Panc1 (cell line): ENCODE results near the gene WDR35. TPM values are rescaled to one million over a fixed set of nuclear protein-coding genes. Genes with fewer than 3 reads are reported as not detected.

Source experiments
- ATAC-seq: fragments of 200-7000 bp; cut with Tn5 transposase; 2 replicates; pipeline ENCODE4 v1.9.1; 2020; ENCODE audit warnings: mild to moderate bottlenecking, moderate library complexity
- BruUV-seq: library from RNA; stranded (reverse); fragments of 400-500 nt; replicated peaks from 2 replicates; lab custom pipeline; 2021; lab: Mats Ljungman, UMichigan
- CTCF ChIA-PET: fragments of 300-600 bp; sonication (Branson Sonifier 250); formaldehyde crosslinking; loops from one replicate; lab custom pipeline; 2022; ENCODE audit warnings: antibody characterized with exemption; lab: Charles Lee
- POLR2A ChIA-PET: fragments of 300-600 bp; sonication (Branson Sonifier 250); formaldehyde crosslinking; loops from one replicate; lab custom pipeline; 2022; ENCODE audit warnings: antibody characterized with exemption; lab: Charles Lee
- DNase-seq: peaks from one replicate; pipeline ENCODE4 v3.0.0-alpha.2; 2010; ENCODE audit warnings: low read depth, low spot score
- H3K27ac ChIP-seq: 2 replicates; pipeline ENCODE4 v1.5.1; 2011; ENCODE audit warnings: mild to moderate bottlenecking, low read length, inconsistent platforms
- H3K27me3 ChIP-seq: fragments of 200-500 bp; sonication (Bioruptor generic); 2 replicates; pipeline ENCODE4 v1.6.0; 2014; ENCODE audit warnings: low read length, inconsistent platforms; ENCODE audit not compliant: control insufficient read depth, insufficient read depth
- H3K36me3 ChIP-seq: fragments of 200-500 bp; sonication (Bioruptor generic); 2 replicates; pipeline ENCODE4 v1.5.1; 2014; ENCODE audit warnings: inconsistent platforms, mild to moderate bottlenecking, low read length, moderate library complexity; ENCODE audit not compliant: control insufficient read depth, insufficient read depth
- H3K4me1 ChIP-seq: 2 replicates; pipeline ENCODE4 v1.5.1; 2011; ENCODE audit warnings: inconsistent platforms, mild to moderate bottlenecking, low read length, moderate library complexity; ENCODE audit not compliant: control insufficient read depth, insufficient read depth
- H3K4me3 ChIP-seq, 2 experiments: 2 replicates each; pipeline ENCODE4 v1.5.1; 2011 to 2012; ENCODE audit warnings: low read depth in 2 of 2, low read length in 2 of 2, mild to moderate bottlenecking in 2 of 2, inconsistent platforms in 1 of 2, moderate library complexity in 1 of 2
- H3K9me3 ChIP-seq: fragments of 200-500 bp; sonication (Bioruptor generic); 2 replicates; pipeline ENCODE4 v1.5.1; 2014; ENCODE audit warnings: low read depth, mild to moderate bottlenecking, inconsistent platforms, low read length, moderate library complexity; ENCODE audit not compliant: control insufficient read depth, insufficient read depth
- POLR2AphosphoS5 ChIP-seq: IDR thresholded peaks from 2 replicates; pipeline ENCODE4 v1.6.1; 2012; ENCODE audit warnings: mild to moderate bottlenecking, low read depth, low read length, moderate library complexity
- SIN3A ChIP-seq: IDR thresholded peaks from 2 replicates; pipeline ENCODE4 v1.6.1; 2012; ENCODE audit warnings: low read depth, mild to moderate bottlenecking, low read length, moderate library complexity, borderline replicate concordance; ENCODE audit not compliant: insufficient read depth
- TCF7L2 ChIP-seq: IDR thresholded peaks from 2 replicates; pipeline ENCODE4 v1.6.1; 2011; ENCODE audit warnings: mild to moderate bottlenecking, low read depth, low read length, inconsistent platforms
- in situ Hi-C: cut with HindIII; loops from 2 replicates; pipeline ENCODE4 v1.10.0; 2016; ENCODE audit warnings: low sequenced_read_pairs, low pct_unique_long_range_greater_than_20kb
- intact Hi-C: fragments of 100-400 bp; cut with micrococcal nuclease; formaldehyde crosslinking; loops from one replicate; pipeline ENCODE4 v1.10.0; 2022; ENCODE audit not compliant: unreplicated experiment
- total RNA-seq: library from RNA; stranded (reverse); gene quantifications from one replicate; pipeline ENCODE4 v1.2.1, GENCODE V29; 2021; ENCODE audit not compliant: unreplicated experiment
- TF ChIP-seq, protein P1 (sequence below): fragments of 450-650 bp; IDR thresholded peaks from 2 replicates; pipeline ENCODE4 v1.5.1; 2017; ENCODE audit warnings: mild to moderate bottlenecking
- TF ChIP-seq, protein P2 (sequence below), 2 experiments: IDR thresholded peaks; 2 replicates each; pipeline ENCODE4 v1.6.1; 2011 to 2012; ENCODE audit warnings: low read depth in 2 of 2, control low read depth in 1 of 2, low read length in 1 of 2, mild to moderate bottlenecking in 1 of 2, moderate library complexity in 1 of 2; ENCODE audit not compliant: insufficient read depth in 1 of 2

Gene WDR35
- total RNA-seq, 1 experiment from 2014 or later = 13.8 TPM

DNA sequence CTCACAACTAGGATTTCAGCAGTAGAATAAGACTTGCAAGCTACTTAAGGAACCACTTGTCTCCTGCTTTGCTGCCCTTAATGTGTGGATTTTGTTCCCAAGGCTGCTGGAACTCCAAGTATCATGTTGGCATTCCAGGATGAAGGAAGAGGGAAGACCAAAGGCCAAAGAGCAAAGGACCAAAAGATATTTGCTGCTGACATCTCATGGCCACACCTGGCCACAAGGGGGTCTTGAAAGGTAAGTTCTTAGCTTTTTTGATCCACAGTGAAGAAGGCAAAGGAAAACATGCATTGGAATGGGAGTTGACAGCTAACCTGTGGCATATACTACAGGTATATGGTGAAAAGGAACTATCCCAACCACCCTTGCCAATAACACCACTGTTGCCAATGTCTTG, 26.4 kb upstream of the WDR35 start:
- TF ChIP-seq POLR2AphosphoS5 (no peak), SIN3A (no peak), TCF7L2 (no peak)
- TF ChIP-seq, protein P1, sequence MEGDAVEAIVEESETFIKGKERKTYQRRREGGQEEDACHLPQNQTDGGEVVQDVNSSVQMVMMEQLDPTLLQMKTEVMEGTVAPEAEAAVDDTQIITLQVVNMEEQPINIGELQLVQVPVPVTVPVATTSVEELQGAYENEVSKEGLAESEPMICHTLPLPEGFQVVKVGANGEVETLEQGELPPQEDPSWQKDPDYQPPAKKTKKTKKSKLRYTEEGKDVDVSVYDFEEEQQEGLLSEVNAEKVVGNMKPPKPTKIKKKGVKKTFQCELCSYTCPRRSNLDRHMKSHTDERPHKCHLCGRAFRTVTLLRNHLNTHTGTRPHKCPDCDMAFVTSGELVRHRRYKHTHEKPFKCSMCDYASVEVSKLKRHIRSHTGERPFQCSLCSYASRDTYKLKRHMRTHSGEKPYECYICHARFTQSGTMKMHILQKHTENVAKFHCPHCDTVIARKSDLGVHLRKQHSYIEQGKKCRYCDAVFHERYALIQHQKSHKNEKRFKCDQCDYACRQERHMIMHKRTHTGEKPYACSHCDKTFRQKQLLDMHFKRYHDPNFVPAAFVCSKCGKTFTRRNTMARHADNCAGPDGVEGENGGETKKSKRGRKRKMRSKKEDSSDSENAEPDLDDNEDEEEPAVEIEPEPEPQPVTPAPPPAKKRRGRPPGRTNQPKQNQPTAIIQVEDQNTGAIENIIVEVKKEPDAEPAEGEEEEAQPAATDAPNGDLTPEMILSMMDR = no peak
- TF ChIP-seq, protein P2, sequence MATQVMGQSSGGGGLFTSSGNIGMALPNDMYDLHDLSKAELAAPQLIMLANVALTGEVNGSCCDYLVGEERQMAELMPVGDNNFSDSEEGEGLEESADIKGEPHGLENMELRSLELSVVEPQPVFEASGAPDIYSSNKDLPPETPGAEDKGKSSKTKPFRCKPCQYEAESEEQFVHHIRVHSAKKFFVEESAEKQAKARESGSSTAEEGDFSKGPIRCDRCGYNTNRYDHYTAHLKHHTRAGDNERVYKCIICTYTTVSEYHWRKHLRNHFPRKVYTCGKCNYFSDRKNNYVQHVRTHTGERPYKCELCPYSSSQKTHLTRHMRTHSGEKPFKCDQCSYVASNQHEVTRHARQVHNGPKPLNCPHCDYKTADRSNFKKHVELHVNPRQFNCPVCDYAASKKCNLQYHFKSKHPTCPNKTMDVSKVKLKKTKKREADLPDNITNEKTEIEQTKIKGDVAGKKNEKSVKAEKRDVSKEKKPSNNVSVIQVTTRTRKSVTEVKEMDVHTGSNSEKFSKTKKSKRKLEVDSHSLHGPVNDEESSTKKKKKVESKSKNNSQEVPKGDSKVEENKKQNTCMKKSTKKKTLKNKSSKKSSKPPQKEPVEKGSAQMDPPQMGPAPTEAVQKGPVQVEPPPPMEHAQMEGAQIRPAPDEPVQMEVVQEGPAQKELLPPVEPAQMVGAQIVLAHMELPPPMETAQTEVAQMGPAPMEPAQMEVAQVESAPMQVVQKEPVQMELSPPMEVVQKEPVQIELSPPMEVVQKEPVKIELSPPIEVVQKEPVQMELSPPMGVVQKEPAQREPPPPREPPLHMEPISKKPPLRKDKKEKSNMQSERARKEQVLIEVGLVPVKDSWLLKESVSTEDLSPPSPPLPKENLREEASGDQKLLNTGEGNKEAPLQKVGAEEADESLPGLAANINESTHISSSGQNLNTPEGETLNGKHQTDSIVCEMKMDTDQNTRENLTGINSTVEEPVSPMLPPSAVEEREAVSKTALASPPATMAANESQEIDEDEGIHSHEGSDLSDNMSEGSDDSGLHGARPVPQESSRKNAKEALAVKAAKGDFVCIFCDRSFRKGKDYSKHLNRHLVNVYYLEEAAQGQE (IDR thresholded peaks at IDR 0.05; ENCODE audit: insufficient read depth in 1 of 2, low read depth in 2 of 2, low read length in 1 of 2) = no peak
- POLR2A ChIA-PET = no interaction called here
- DNase-seq = no peak
- in situ Hi-C loops (no loop called here), intact Hi-C loops (no loop called here)
- Histone ChIP-seq H3K27ac (no peak overlapping the region), H3K4me3 (no peak overlapping the region), H3K4me1 (no peaks in the 10 kb centered on the region), H3K36me3 (no peaks in the 10 kb centered on the region), H3K27me3 (no peaks in the 10 kb centered on the region), H3K9me3 (no peaks in the 10 kb centered on the region)
- no TSS peak for BruUV-seq
- CTCF ChIA-PET = interaction anchor here (0.7 to 0.8 kb wide), 3 partner anchors 11 to 169 kb away, joined by 3 to 6 read pairs (median 3); no protein-coding TSS in a partner anchor
- ATAC-seq = no peak

- in situ Hi-C loops = no loop called here
- BruUV-seq = no TSS peak
Observed at GRCh38 chr2:20015482-20016083, 25.7 kb upstream of the WDR35 start.

More at GRCh38 chr2:20015482-20016083, 25.7 kb upstream of the WDR35 start:
- intact Hi-C loops = loop anchor here (1.0 kb wide), 1 partner anchor 83 kb away; no protein-coding TSS in a partner anchor
- no peak for ATAC-seq
- Histone ChIP-seq H3K27me3 (no peaks in the 10 kb centered on the region), H3K9me3 (no peaks in the 10 kb centered on the region), H3K36me3 (no peaks in the 10 kb centered on the region), H3K4me3 (no peak overlapping the region), H3K27ac (no peak overlapping the region), H3K4me1 (no peaks in the 10 kb centered on the region)
- no peak for TF ChIP-seq TCF7L2
- TF ChIP-seq SIN3A = no peak
- TF ChIP-seq POLR2AphosphoS5 = no peak
- TF ChIP-seq, protein P2 (IDR thresholded peaks at IDR 0.05; ENCODE audit: insufficient read depth in 1 of 2, low read depth in 2 of 2, low read length in 1 of 2) = no peak
- TF ChIP-seq, protein P1 = peak; percentile 77
- CTCF ChIA-PET = interaction anchor here (0.5 to 1.1 kb wide), 7 partner anchors 12 to 170 kb away, joined by 3 to 6 read pairs (median 3); no protein-coding TSS in a partner anchor
- POLR2A ChIA-PET = interaction anchor here (1.1 kb wide), 1 partner anchor 24 kb away, joined by 4 read pairs; no protein-coding TSS in a partner anchor
- peak; percentile 47 for DNase-seq
